Bronchial epithelial cell (primary cell): Measurements from ENCODE around the gene SORBS1. TPM values are rescaled to one million over a fixed set of nuclear protein-coding genes. Genes with fewer than 3 reads are reported as not detected.

Experiments
- DNase-seq: peaks from one replicate; pipeline ENCODE4 v3.0.0-alpha.2; 2010; ENCODE audit warnings: low read depth
- FAIRE-seq: peaks from 2 replicates; lab custom pipeline; 2011; peaks lifted over from hg19 to GRCh38; lab: Jason Lieb, UNC
- H3K27me3 ChIP-seq: 2 replicates; pipeline ENCODE4 v1.5.1; 2011; ENCODE audit warnings: low read length; ENCODE audit not compliant: control insufficient read depth, insufficient read depth
- H3K36me3 ChIP-seq: 2 replicates; pipeline ENCODE4 v1.5.1; 2011; ENCODE audit warnings: low read length; ENCODE audit not compliant: control insufficient read depth, insufficient read depth
- H3K4me3 ChIP-seq: 2 replicates; pipeline ENCODE4 v1.5.1; 2011; ENCODE audit warnings: mild to moderate bottlenecking, low read depth, low read length, control low read depth
- CTCF ChIP-seq: IDR thresholded peaks from 2 replicates; pipeline ENCODE4 v1.5.1; 2011; ENCODE audit warnings: mild to moderate bottlenecking, moderate library complexity, low read length, control low read depth, inconsistent platforms; ENCODE audit not compliant: insufficient read depth, severe bottlenecking
- total RNA-seq: library from RNA; depleted of rRNA; stranded (reverse); fragments of >200 nt; gene quantifications from 2 replicates; pipeline ENCODE4 v1.2.1, GENCODE V29; 2014

The SORBS1 gene
- total RNA-seq, 1 donor from 2014 or later: under 0.01 TPM

- Histone ChIP-seq H3K4me3 (no peak overlapping the region), H3K27me3 (no peaks in the 10 kb centered on the region), H3K36me3 (no peaks in the 10 kb centered on the region)
- DNase-seq (peak; percentile 59), FAIRE-seq (peak; percentile 75)
- TF ChIP-seq CTCF: no peak
These were observed 137.8 kb downstream of the SORBS1 start for GRCh38 chr10:95423164-95424005.

GRCh38 chr10:95422233-95422632 is 138.9 kb downstream of the SORBS1 start:
- no peak overlapping the region for H3K4me3 ChIP-seq
- no peaks in the 10 kb centered on the region for H3K27me3 ChIP-seq
- H3K36me3 ChIP-seq: no peaks in the 10 kb centered on the region
- no peak for TF ChIP-seq CTCF
- DNase-seq (no peak), FAIRE-seq (no peak)

- FAIRE-seq: no peak
- no peak for DNase-seq
These were observed 139.4 kb downstream of the SORBS1 start for GRCh38 chr10:95421782-95422181.

GRCh38 chr10:95419399-95419798 is 141.8 kb downstream of the SORBS1 start:
- H3K27me3 ChIP-seq: no peaks in the 10 kb centered on the region
- TF ChIP-seq CTCF: no peak
- no peak overlapping the region for H3K4me3 ChIP-seq
- no peaks in the 10 kb centered on the region for H3K36me3 ChIP-seq
- no peak for FAIRE-seq
- no peak for DNase-seq

More at GRCh38 chr10:95421782-95422181, 139.4 kb downstream of the SORBS1 start:
- Histone ChIP-seq H3K4me3 (no peak overlapping the region), H3K27me3 (no peaks in the 10 kb centered on the region), H3K36me3 (no peaks in the 10 kb centered on the region)
- no peak for TF ChIP-seq CTCF

GRCh38 chr10:95416973-95417372 is 144.2 kb downstream of the SORBS1 start:
- Histone ChIP-seq H3K4me3 (no peak overlapping the region), H3K36me3 (no peaks in the 10 kb centered on the region), H3K27me3 (no peaks in the 10 kb centered on the region)
- DNase-seq (no peak), FAIRE-seq (no peak)
- TF ChIP-seq CTCF: no peak
